Ramos (cell line): ENCODE measurements around the gene SIK1.
"Not testable (repeated sequence)": the region's sequence is repeated elsewhere in the genome, so short reads cannot be mapped to it uniquely, and the experiment has no call there.

Source experiments
- in situ Hi-C: fragments of 300-500 bp; cut with MboI; formaldehyde crosslinking; loops from one replicate; pipeline ENCODE4 v1.14.3; 2022; ENCODE audit warnings: low sequenced_read_pairs; ENCODE audit not compliant: unreplicated experiment

Gene SIK1

DNA sequence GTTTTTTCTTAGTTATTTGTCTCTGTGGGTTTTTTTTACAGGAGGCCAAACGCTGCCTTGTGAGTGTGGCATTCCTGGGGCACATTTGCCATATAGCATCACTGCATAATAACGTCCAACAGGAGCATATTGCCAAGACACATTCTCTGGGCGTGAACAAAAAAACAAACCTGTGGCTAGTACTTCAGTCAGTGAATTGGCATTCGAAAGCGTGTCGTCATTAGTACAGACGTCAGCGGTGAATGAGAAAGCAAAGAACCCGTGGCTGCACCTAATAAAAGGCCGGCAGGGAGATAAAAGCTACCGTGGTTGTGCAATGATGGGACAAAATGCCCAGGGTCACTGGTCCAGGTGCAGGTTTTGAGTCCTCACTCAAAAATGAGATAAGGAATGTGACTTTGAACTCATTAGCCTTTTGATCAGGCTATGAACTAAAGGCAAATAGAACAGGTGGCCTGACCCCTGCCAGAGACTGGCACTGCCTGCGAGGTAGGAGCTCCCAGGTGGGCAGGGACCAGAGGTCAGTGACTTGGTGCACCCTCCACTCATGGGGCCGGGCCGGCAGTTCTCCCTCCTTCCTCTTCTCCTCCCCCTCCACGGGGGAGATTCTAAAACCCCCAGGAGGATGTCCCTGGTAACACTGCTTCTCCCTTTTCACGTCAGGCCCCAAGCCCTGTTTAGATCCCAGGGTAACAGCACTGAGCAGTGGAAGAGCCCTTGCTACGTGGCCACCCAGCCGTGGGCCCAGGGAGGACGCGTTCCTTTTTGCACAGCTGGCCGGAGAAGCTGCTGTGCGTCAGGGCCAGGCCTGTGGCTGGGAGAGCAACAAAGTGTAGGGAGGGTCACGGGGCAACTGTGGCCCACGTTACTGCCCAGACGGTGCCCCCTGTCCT is 14.2 kb upstream of the SIK1 start:
- in situ Hi-C loops = not testable (repeated sequence)

DNA sequence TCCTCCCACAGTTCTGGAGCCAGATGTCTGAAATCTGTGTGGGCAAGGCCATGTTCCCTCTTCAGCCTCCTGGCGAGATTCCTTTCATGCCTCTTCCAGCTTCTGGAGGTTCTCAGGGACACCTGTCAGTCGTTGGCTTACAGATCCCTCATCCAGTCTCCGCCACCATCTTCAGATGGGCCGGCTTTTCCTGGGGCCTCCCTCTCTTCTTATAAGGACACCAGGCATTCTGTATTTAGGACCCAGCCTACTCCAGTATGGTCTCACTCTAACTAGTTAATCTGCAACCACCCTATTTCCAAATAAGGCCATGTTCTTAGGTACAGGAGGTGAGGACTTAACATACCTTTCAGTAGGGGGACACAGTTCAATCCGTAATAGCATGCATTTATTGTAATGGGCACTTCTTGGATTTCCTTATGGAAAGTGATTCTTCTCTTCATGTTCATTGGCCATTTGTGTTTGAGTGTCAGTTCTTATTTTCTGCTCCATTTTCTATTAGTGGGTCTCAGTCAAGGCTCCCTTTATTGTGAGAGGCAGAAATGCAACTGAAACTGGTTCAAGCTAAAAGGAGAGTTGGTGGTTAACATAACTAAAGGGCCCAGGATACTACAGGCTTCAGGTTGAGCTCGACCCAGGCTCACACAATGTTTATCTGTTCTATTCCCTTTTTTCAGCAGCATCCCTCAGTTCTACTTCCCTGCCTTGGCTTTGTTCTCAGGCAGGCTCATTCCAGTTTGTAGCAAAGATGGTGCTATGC is 12.6 kb upstream of the SIK1 start:
- in situ Hi-C loops = not testable (repeated sequence)

DNA sequence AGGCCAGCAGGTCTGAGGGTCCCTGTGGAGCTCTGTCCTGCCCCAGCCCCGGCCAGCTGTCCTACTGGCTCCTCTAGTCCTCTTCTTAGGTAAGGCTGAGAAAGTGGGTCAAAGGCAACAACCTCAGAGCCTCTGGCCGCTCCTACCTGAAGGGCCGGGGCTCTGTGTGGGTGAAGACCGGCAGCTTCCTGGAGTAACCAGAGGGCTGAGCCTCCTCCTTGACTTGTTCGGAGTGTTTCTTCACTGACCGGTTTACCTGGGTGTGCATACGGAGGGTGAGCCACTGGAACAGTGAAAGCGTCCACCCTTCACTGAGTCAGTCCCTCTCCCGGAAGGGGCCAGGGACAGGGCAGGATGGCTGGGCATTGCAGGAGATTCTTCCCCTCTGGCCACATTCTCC is 9.3 kb upstream of the SIK1 start:
- in situ Hi-C loops = not testable (repeated sequence)

DNA sequence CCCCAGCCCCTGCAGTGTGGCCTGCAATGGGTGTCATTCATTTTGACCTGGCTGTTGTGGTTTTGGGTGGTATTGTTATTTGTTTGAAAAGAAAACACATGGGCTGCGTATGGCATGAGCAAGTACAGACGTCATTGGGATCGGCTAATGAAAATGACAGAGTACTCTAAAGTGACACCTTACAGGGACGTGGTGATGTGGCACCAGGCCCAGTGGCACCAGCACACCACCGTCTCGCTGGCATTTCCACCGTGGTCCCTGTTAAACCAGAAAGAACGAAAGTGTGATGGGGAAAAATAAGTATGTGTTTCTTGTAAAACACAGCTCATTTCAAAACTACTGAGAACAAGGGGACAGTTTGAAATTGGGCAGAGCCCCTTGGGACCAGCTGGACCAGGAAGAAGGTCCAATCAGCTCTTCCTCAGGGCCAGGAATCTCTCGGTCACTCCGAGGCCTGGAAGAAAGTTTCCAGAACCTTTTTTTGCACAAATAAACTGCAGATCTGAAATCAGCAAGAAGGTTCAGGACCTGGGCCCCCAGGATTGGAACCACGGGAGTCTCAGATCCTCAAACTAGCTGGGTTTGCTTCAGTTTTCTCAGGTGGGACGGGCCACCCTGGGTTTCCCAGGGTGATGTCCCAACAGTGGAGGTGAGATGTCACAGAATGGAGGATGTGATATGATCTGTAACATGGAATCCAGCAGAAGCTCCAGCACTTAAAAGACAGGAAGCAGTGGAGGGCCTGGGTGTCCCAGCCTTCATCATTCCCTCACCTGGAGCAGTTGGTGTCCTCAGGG is 6.6 kb upstream of the SIK1 start:
- in situ Hi-C loops = not testable (repeated sequence)

DNA sequence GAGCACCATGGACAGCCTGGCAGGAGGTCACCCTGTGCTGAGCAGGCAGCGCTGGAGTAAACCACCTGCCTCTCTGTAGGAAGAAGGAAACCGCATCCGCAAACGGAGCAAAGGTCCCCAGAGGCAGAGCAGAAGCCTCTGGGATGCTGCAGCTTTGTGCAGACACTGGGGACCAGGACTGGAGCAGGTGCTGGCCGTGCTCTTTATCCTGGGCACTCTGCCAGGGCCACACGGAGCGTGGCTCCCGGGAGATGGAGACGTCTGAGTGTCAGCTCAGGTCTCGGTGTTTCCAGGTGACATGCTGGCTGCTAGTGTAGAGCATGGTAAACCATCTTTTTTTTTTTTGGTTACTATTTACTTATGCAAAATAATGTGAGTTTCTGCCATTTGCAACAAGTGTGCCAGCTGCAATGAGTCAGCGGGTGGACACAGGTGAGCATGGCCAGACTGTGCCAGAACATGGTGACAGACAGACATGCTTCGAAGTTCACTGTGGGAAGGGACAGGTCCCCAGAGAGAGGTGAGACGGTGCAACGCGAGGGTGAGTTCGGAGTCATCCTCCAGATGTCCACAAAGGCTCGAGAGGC is 4.0 kb upstream of the SIK1 start:
- in situ Hi-C loops = not testable (repeated sequence)

DNA sequence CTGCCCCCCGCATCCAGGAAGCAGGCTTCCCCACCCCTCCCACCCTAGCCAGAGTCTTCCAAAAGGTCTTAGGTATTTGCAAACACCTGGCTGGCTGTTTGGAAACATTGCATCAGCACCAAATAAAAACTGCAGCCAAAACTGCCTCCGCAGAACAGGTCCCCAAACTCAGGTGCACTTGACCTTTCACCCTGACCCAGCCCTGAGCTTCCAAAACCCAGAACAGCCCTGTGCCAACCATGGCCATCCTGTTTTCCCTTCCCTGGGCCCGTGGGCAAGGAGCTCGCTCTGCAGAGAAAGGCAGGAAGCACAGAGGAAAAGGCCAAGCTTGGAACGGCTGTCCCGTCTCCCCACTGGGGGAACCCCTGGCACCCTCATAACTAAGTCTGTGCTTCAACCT is 2.0 kb upstream of the SIK1 start:
- in situ Hi-C loops = not testable (repeated sequence)

DNA sequence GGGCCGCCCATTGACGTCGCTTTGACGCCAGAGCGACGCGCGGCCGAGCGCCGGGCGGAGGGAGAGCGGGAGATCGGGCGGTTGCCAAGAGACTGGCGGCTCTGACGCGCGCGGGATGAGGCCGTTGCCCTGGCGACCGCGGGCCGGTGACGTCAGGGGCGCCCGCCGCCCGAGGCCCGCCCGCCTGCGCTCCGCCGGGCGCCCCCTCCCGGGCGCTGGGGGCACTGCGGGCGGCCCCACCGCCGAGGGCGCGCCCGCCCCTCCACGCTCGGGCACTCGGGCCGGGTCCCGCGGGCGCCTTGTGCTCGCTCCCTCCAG is 270 bp upstream of the SIK1 start:
- in situ Hi-C loops = not testable (repeated sequence)

DNA sequence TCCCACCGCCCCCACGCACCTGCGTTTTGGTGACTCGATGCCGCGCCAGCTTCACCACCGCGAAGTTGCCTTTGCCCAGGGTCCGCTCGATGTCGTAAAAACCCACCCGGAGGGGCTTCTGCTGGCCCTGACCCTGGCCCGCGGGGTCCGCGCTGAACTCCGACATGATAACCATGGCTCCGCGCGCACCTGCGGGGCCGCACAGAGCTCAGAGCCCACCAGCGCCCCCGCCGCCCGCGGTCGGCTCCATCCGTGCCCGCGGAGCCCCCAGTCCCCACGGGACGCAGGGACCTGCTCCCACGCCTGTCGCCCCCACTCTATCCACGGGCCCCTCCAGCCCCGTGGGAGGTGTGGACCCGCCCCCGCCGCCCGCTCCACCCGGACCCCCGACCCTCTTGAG is 927 bp downstream of the SIK1 start:
- in situ Hi-C loops = not testable (repeated sequence)

DNA sequence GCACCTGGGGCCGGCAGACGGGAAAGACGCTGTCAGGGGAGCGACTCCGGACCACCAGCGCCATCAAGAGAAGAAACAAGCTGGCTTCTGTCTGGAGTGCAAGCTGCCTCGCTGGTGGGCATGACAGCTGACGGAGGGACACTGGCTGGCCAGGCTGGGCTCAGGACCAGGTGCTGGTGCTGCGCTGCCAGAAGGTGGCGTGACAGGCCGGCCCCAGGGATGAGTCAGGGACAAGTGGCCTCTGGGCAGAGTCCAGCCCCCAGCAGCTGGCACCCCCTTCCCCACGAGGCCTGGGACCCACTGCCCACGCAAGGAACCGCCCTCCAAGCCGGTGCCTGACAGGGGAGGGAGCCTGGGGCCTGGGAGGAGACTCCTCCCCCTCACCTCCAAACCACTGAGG is 7.5 kb downstream of the SIK1 start:
- in situ Hi-C loops = not testable (repeated sequence)

DNA sequence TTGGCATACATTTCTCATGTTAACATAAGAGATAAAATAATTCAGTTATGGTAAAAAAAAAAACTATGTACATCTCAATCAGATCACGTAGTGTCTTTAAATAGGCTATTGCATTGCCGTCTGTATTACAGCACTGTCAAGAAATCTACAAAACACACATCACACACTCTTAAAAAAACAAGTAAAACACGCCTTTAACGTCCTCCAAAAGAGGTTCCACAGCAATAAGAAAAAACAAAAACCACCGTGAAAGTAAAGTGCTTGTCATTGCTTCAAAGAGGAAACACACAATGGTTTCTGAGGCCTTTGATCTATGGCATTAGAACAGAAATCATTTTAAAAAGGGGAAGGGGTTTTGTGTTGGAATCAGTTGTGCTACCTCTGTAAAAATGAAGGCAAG is 12.4 kb downstream of the SIK1 start:
- in situ Hi-C loops = not testable (repeated sequence)

DNA sequence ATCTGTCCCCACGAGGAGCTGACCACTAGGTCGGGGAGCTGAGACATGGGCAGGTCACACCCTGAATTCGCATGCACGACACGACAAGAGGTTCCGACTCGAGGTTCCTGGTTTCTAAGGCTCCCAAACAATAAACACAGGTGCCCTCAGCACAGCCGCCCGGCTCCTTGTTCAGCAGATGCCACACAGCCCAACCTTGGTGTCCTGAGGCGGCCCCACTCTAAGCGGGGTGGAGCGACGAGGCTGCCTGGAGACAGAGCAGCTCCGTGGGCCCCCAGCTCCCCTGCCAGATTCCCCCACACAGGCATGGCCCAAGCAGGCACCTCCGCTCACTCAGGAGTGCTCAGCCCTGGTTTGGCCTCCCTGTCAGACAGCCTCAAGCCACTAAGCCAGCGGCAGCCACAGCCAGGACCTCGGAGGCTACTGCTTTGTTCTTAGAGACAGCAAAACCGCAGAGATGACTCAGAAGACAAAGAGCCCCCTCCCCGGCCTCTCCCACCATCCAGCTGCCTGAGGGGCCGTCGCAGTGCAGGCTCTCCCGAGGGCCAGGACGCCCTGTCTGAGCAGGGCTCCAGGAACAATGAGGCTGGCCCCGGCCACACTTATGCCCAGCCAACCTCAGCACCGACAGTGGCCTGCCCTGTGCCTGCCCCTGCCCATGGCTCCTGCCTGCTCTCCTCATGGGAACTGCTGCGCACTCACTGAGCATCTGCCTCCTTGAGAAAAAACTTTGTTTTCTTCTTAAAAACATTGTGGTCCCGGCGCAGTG is 14.7 kb downstream of the SIK1 start:
- in situ Hi-C loops = not testable (repeated sequence)

DNA sequence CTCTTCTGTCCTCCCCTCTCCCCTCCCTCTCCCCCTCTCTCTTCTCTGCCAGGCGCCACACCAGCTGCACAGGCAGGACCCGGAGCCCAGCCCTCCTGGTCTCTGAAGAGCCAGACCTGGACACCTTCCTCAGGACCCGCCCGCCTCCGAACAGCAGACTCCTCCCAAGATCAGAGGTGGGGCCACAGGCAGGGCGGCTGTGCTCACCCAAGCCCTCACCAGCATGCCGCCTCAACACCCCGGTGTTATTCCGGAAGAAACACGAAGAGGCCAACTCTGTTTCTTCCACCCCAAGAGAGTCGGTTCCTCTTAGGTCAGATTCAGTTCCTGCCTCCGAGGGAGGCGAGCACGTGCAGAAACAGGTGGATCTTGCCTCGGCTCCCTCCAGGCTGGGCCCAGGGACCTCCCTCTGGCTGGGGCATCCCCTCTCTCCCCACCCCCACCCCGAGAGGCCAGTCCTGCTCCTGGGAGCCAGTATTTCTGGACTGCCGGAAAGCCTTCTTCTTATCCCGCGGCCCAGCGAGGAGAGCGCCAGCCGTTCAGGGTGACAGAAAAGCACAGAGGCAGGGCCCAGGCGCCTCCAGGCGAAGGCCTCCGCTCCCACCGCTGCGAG is 16.4 kb downstream of the SIK1 start:
- in situ Hi-C loops = not testable (repeated sequence)

DNA sequence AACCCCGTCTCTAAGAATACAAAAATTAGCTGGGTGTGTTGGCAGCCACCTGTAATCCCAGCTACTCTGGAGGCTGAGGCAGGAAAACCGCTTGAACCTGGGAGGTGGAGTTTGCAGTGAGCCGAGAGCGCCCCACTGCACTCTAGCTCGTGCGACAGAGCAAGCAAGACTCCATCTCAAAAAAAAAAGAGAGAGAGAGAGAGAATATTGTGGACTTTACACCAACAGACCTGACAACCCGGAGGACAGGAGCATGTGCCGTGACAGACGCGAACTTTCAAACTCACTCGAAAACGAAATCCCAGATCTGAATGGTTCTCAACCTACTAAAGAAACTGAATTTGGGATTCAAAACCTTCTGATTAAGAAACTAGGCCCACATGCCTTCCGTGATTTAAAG is 19.8 kb downstream of the SIK1 start:
- in situ Hi-C loops = not testable (repeated sequence)

DNA sequence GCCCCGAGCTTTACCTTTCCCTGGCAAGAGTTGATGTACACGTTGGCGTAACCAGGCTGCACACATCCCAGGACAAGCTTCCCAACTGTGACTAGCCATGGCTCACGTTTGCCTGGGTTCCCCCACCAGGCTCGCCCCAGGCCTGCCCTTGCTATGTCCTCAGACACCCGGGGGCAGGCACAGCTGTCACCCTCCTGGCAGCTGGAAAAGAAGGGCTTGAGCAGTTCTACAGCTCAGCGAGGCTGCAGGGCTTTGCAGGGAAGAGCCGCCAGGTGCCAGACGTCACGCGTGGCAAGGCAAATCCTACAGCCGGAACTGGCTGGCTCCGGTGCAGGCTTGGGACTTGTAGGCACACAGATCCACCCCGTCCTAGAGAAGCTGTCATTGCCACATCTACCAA is 22.5 kb downstream of the SIK1 start:
- in situ Hi-C loops = not testable (repeated sequence)

DNA sequence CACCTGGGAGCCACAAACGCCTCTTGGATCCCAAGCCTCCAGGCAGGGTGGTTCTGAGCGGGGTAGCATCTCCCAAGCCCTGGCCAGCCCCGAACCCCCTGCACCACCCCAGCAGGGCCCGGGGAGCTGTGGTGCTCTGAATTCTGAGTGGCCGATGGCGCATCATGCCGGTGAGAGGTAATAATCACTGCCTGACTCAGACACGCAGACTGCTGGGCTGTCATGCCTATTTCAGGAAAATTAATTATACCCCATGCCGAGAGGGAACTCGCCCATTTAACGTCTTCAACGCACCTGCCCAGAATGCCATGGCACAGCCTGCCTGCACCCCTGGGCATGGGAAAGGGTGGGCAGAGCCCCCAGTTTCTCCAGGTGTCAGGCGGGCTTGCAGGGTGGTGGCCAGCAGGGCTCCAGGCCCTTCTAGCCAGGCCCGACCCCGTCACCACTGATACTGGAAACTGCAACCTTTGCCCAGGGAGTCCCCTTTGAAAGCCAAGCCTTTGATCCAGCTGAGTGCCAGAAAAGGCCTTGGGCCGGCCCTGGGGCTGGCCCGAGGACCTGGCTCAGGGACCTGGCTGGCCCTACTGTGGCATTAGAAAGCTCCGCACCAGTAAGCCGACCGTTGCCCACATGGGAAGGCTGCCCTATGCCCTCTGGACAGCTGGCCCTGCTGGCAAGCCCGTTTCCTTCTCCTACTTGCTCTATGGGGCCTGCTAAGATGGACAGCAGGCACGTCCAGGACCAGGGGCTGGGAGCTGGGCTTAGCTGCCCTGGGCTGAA is 23.1 kb downstream of the SIK1 start:
- in situ Hi-C loops = not testable (repeated sequence)

DNA sequence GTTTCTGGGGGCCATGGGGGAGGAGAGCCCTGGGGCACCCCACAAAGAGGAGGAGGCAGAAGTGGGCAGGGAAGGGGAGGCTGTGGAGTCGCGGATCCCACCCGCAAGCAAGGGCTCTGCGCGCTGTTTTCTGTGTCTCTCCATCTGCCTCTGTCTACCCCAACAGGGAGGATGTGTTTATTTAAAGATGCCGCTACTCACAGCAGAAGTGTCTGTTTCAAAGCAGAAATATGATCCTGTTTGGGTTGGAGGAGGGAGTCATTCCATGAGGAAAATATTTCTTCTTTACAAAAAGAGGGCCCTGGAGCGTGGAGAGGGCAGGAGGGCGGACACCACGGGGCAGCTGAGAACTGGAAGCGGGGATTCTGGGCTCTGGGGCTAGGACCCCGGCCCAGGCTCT is 25.8 kb downstream of the SIK1 start:
- in situ Hi-C loops = not testable (repeated sequence)

DNA sequence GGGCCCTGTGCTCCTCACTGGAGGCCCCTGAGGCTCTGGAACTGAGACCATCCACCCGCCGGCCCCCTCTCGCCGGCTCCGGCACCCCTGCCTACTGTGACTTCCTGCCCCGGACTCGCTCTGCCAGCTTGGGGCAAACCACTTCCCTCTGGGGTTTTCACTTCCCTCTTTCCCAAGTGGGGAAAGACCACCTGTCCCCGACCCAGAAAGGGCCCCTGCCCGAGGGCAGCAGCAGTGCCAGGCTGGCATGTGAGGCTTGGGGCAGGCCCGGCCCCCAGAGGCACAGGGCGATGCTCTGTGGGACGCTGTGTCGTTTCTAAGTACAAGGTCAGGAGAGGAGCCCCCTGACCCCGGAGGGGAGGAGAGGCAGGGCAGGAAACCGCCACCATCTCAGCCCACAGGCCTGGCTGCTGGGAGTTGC is 27.3 kb downstream of the SIK1 start:
- in situ Hi-C loops = not testable (repeated sequence)

DNA sequence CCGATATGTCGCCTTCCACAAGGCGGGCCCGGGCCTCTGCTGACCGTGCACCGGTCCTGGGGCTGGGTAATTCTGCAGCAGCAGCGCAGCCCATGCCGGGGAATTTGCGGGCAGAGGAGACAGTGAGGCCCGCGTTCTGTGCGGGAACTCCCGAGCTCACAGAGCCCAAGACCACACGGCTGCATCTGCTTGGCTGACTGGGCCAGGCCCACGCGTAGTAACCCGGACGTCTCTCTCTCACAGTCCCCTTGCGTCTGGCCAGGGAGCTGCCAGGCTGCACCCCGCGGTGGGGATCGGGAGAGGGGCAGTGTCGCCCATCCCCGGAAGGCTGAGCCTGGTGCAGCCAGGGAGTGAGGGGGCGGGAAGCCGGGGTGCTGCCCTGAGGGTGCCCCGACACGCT is 27.8 kb downstream of the SIK1 start:
- in situ Hi-C loops = not testable (repeated sequence)

DNA sequence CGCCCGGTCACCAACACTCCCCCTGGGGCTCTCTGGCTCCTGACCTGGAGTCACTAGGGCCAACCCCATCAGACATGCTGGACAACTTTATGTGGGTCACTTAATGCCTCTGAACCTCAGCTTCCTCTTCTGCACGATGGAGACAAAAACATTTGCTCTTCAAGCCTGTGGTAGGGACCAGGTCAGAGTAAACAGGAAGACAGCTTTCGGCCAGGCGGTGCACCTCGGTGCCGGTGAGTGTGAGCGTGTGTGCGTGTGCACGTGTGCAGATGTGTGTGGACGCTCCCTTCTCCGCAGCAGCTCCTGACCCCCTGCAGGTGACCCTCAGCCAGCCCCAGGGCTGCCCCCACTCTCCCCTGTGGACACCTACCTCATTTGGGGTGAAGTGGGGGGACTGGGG is 28.4 kb downstream of the SIK1 start:
- in situ Hi-C loops = not testable (repeated sequence)
